ENCODE data around the gene BCL2L15.

Gene BCL2L15

DNA sequence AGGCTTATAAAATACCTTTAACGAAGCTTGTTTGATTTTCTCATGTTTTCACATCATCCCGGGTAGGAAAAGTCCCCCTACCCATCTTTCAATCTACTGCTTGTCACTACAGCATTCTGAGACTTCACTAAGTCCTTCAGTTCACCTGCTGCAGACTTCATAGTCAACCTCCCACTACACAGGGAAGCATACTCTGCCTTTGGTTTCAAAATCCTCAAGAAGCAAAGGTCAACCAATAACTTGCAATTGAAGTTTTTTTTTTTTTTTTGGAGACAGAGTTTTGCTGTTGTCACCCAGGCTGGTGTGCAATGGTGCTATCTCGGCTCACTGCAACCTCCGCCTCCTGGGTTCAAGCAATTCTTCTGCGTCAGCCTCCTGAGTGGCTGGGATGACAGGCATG lies 11.2 kb downstream of the BCL2L15 start:
- Histone ChIP-seq H3K4me1 (ENCODE audit: control insufficient read depth, insufficient read depth, low read length) (no peaks in the 10 kb centered on the region), H3K36me3 (ENCODE audit: control insufficient read depth, insufficient read depth, low read length) (no peaks in the 10 kb centered on the region), H3K4me3 (ENCODE audit: low read length) (no peak overlapping the region), H3K9ac (ENCODE audit: low read length) (no peak overlapping the region), H3K27ac (ENCODE audit: low read depth, low read length) (no peak overlapping the region), H3K27me3 (ENCODE audit: control insufficient read depth, insufficient read depth, low read length) (no peaks in the 10 kb centered on the region)

- Histone ChIP-seq H3K27me3 (ENCODE audit: control insufficient read depth, insufficient read depth, low read length) (no peaks in the 10 kb centered on the region), H3K27ac (ENCODE audit: low read depth, low read length) (no peak overlapping the region)
These were observed 11.7 kb downstream of the BCL2L15 start for GRCh38 chr1:113875714-113876113.

GRCh38 chr1:113874012-113874879 lies 13.1 kb downstream of the BCL2L15 start:
- Histone ChIP-seq H3K9ac (ENCODE audit: low read length) (no peak overlapping the region), H3K4me3 (ENCODE audit: low read length) (no peak overlapping the region), H3K27ac (ENCODE audit: low read depth, low read length) (no peak overlapping the region), H3K36me3 (ENCODE audit: control insufficient read depth, insufficient read depth, low read length) (no peaks in the 10 kb centered on the region), H3K27me3 (ENCODE audit: control insufficient read depth, insufficient read depth, low read length) (no peaks in the 10 kb centered on the region), H3K4me1 (ENCODE audit: control insufficient read depth, insufficient read depth, low read length) (no peaks in the 10 kb centered on the region)

More at GRCh38 chr1:113875714-113876113, 11.7 kb downstream of the BCL2L15 start:
- Histone ChIP-seq H3K36me3 (ENCODE audit: control insufficient read depth, insufficient read depth, low read length) (no peaks in the 10 kb centered on the region), H3K4me1 (ENCODE audit: control insufficient read depth, insufficient read depth, low read length) (no peaks in the 10 kb centered on the region), H3K4me3 (ENCODE audit: low read length) (no peak overlapping the region), H3K9ac (ENCODE audit: low read length) (no peak overlapping the region)

DNA sequence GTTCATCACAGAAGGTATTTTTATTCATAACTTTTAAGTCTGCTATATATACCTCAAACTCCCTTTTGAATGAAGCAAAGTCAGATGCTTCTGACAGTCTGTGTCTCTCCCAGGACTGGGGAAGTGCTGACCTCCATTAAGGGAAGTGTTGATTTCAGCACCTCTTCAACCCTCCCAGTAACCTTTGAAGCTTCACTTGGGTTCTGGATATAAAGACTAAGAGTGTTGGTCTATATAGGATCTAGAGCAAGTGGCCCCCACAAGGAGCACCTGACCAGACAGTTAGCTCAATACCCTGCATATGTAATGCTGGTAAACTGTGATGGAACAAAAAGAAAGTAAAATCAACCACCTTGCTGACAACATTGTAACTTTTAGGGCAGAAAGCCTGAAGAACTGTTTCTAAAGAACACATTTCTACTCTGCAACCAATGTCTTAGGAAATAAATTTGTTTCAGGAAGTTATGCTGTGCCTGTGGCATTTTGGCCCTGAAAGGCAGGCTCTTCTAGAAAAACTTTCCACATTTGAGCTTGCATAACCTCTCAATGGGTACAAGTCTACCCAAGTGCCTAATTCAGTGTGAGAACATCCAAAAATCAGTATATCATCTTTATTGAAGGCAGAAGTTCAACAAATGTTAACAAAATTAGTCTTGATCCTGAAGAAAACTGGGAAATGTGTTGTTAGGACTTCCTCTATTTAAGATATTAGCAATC lies 15.0 kb downstream of the BCL2L15 start:
- H3K9ac ChIP-seq (ENCODE audit: low read length): no peak overlapping the region
- no peaks in the 10 kb centered on the region for H3K36me3 ChIP-seq (ENCODE audit: control insufficient read depth, insufficient read depth, low read length)
- H3K27ac ChIP-seq (ENCODE audit: low read depth, low read length): no peak overlapping the region
- no peaks in the 10 kb centered on the region for H3K27me3 ChIP-seq (ENCODE audit: control insufficient read depth, insufficient read depth, low read length)
- H3K4me1 ChIP-seq (ENCODE audit: control insufficient read depth, insufficient read depth, low read length): no peaks in the 10 kb centered on the region
- H3K4me3 ChIP-seq (ENCODE audit: low read length): no peak overlapping the region

DNA sequence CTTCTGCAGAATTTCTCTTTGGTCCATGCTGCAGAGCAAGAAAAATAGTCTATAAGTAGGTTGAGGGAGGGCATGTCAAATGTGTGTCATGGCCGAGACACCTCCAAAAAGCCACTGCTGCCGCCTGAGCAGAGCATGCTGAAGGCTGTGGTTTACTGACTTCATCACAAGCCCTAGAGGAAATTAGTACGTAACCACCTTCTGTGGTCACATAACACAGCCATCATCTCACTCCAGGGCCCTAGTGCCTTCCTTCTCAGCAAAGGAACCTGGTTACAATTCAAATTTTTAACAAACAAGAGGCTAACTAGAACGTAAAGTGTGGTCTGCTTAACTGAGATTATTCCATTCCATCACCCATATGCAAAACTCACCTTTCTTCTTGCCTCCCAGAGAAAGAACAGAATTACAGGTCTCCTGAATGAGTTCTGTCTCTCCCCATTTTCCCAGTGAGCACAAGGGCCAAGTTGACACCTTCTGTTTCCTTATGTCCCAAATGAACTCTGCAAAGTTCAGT lies 15.7 kb downstream of the BCL2L15 start, which contains the start of gene PTPN22:
TSS of gene PTPN22 (minus strand) at position 116 of the 517 bp plus-strand sequence.
- H3K27me3 ChIP-seq (ENCODE audit: control insufficient read depth, insufficient read depth, low read length): no peaks in the 10 kb centered on the region
- H3K4me3 ChIP-seq (ENCODE audit: low read length): peak within 1 kb of the TSS; percentile 13
- H3K27ac ChIP-seq (ENCODE audit: low read depth, low read length): no peak within 1 kb of the TSS
- H3K9ac ChIP-seq (ENCODE audit: low read length): no peak within 1 kb of the TSS
- no peaks in the 10 kb centered on the region for H3K36me3 ChIP-seq (ENCODE audit: control insufficient read depth, insufficient read depth, low read length)
- no peaks in the 10 kb centered on the region for H3K4me1 ChIP-seq (ENCODE audit: control insufficient read depth, insufficient read depth, low read length)

GRCh38 chr1:113870778-113871177 lies 16.6 kb downstream of the BCL2L15 start:
- Histone ChIP-seq H3K27me3 (ENCODE audit: control insufficient read depth, insufficient read depth, low read length) (no peaks in the 10 kb centered on the region), H3K4me1 (ENCODE audit: control insufficient read depth, insufficient read depth, low read length) (no peaks in the 10 kb centered on the region), H3K27ac (ENCODE audit: low read depth, low read length) (no peak overlapping the region), H3K9ac (ENCODE audit: low read length) (no peak overlapping the region), H3K4me3 (ENCODE audit: low read length) (no peak overlapping the region), H3K36me3 (ENCODE audit: control insufficient read depth, insufficient read depth, low read length) (no peaks in the 10 kb centered on the region)

DNA sequence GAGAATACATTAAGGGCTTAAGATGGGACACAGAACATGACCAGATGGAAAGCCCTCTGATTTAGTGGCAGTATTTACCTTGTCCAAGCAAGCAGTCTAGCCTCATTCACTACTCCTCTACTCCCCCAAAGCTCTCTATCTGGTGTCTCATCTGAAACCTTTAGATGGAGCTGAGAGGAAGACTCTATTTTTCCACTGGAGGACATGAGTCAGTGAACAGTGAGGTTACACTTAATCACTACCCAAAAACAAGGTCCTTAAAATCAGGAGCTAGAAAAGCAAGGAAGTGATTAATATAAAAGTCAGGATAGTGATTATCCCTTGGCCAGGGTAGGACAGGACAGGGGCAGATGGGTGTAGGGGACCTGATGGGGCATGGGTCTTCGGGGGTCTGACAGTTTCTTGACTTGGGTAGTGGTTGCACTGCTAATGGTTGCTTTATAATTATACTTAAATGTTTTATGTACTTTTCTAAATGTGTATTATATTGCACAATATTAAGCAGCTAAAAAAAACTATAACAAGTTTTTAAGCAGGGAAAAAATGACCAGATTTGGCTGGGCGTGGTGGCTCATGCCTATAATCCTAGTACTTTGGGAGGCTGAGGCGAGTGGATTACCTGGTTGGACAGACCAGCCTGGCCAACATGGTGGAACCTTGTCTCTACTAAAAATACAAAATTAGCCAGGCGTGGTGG lies 18.8 kb downstream of the BCL2L15 start:
- Histone ChIP-seq H3K9ac (ENCODE audit: low read length) (no peak overlapping the region), H3K4me3 (ENCODE audit: low read length) (no peak overlapping the region), H3K36me3 (ENCODE audit: control insufficient read depth, insufficient read depth, low read length) (no peaks in the 10 kb centered on the region), H3K27me3 (ENCODE audit: control insufficient read depth, insufficient read depth, low read length) (no peaks in the 10 kb centered on the region), H3K27ac (ENCODE audit: low read depth, low read length) (no peak overlapping the region), H3K4me1 (ENCODE audit: control insufficient read depth, insufficient read depth, low read length) (no peaks in the 10 kb centered on the region)

GRCh38 chr1:113861641-113862040 lies 25.7 kb downstream of the BCL2L15 start:
- Histone ChIP-seq H3K9ac (ENCODE audit: low read length) (no peak overlapping the region), H3K36me3 (ENCODE audit: control insufficient read depth, insufficient read depth, low read length) (no peaks in the 10 kb centered on the region), H3K27me3 (ENCODE audit: control insufficient read depth, insufficient read depth, low read length) (no peaks in the 10 kb centered on the region)

DNA sequence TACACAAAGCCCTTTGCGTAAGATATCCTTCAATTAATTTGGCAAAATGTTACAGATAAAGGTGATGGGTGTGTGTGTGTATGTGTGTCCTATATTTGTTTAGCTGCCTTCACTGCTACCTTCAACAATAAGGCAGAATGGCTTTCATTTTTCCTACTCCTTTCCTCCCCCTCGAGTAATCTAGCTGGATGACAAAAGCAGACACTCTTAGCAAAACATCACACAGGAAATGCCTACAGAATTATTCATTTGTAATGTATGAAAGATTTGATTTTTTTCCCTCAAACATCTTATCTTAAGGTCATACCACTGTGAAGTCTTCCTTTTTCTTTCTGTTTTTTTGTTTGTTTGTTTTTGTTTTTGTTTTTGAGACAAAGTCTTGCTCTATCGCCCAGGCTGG lies 26.5 kb downstream of the BCL2L15 start:
- Histone ChIP-seq H3K27ac (ENCODE audit: low read depth, low read length) (no peak overlapping the region), H3K4me3 (ENCODE audit: low read length) (no peak overlapping the region), H3K27me3 (ENCODE audit: control insufficient read depth, insufficient read depth, low read length) (no peaks in the 10 kb centered on the region), H3K9ac (ENCODE audit: low read length) (no peak overlapping the region), H3K36me3 (ENCODE audit: control insufficient read depth, insufficient read depth, low read length) (no peaks in the 10 kb centered on the region), H3K4me1 (ENCODE audit: control insufficient read depth, insufficient read depth, low read length) (no peaks in the 10 kb centered on the region)

More at GRCh38 chr1:113861641-113862040, 25.7 kb downstream of the BCL2L15 start:
- Histone ChIP-seq H3K27ac (ENCODE audit: low read depth, low read length) (no peak overlapping the region), H3K4me1 (ENCODE audit: control insufficient read depth, insufficient read depth, low read length) (no peaks in the 10 kb centered on the region), H3K4me3 (ENCODE audit: low read length) (no peak overlapping the region)

DNA sequence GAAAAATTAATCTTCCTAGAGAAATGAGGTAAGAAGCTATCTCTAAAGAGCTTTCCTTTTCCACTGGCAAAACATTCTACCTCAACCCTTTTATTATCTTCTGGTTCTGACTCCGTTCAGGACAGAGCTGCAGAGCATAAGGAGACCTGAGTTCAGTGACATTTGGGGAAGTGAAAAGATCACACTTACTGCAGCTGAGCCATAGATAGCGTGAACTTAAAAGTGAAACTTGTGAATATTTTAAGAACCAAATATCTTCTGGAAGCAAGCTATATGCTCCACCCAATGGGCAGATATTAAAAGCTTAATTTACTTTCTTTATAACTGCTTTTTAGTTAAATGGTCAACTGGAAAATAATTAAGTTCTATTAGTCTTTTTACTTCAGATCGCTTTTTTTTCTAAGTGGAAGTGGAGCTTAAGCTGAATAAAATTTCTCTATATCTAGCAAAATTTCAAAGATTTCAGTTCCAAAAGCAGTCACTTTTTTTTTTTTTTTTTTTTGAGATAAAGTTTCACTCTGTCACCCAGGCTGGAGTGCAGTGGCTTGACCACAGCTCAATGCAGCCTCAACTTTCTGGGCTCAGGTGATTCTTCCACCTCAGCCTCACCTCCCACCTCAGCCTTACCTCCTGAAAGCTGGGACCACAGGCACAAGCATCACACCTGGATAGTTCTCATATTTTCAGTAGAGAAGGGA lies 27.8 kb downstream of the BCL2L15 start:
- no peak overlapping the region for H3K9ac ChIP-seq (ENCODE audit: low read length)
- no peaks in the 10 kb centered on the region for H3K4me1 ChIP-seq (ENCODE audit: control insufficient read depth, insufficient read depth, low read length)
- no peaks in the 10 kb centered on the region for H3K27me3 ChIP-seq (ENCODE audit: control insufficient read depth, insufficient read depth, low read length)
- no peak overlapping the region for H3K4me3 ChIP-seq (ENCODE audit: low read length)
- no peaks in the 10 kb centered on the region for H3K36me3 ChIP-seq (ENCODE audit: control insufficient read depth, insufficient read depth, low read length)
- H3K27ac ChIP-seq (ENCODE audit: low read depth, low read length): no peak overlapping the region

- Histone ChIP-seq H3K36me3 (ENCODE audit: control insufficient read depth, insufficient read depth, low read length) (no peaks in the 10 kb centered on the region), H3K27ac (ENCODE audit: low read depth, low read length) (no peak overlapping the region), H3K4me1 (ENCODE audit: control insufficient read depth, insufficient read depth, low read length) (no peaks in the 10 kb centered on the region), H3K9ac (ENCODE audit: low read length) (no peak overlapping the region), H3K27me3 (ENCODE audit: control insufficient read depth, insufficient read depth, low read length) (no peaks in the 10 kb centered on the region), H3K4me3 (ENCODE audit: low read length) (no peak overlapping the region)
These were observed 28.4 kb downstream of the BCL2L15 start for GRCh38 chr1:113858982-113859381.

DNA sequence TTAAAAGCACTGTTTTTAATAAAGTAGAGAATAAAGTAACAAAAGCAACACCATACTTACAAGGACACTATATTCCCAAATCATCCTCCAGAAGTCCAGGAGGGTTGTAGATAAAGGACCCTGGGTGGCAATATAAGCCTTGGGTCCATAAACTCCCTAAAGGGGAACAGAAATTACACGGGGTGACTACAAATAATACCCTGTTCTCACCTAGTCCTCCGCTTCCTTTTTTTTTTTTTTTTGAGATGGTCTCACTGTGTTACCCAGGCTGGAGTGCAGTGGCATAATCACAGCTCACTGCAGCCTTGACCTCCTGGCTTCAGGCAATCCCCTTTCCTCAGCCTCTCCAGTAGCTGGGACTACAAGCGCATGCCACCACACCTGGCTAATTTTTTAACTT lies 29.0 kb downstream of the BCL2L15 start:
- H3K4me3 ChIP-seq (ENCODE audit: low read length): no peak overlapping the region
- no peak overlapping the region for H3K27ac ChIP-seq (ENCODE audit: low read depth, low read length)
- no peak overlapping the region for H3K9ac ChIP-seq (ENCODE audit: low read length)
- H3K4me1 ChIP-seq (ENCODE audit: control insufficient read depth, insufficient read depth, low read length): no peaks in the 10 kb centered on the region
- no peaks in the 10 kb centered on the region for H3K27me3 ChIP-seq (ENCODE audit: control insufficient read depth, insufficient read depth, low read length)
- no peaks in the 10 kb centered on the region for H3K36me3 ChIP-seq (ENCODE audit: control insufficient read depth, insufficient read depth, low read length)
